ENCODE results near the gene GOLT1A.

The GOLT1A gene

DNA sequence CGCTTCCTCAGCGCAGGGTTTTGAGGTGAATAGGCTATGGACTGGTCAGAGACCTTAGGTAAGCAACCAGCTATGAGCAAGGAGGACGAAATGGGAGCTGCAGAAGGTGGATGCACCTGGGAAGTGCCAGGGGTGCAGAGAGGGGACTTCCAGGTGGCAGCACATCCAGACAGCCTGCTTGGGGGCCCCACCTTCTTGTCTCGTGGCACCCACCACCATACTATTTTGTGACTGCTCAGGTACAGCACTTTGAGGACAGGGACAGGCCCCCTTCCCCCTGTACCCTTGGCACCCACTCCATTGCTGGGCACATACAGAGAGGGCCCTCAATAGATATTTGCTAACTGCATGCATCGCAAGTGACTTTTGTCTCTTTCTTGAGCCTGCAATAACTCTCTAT, 16.7 kb downstream of the GOLT1A start:
- H3K36me3 ChIP-seq (ENCODE audit: insufficient read depth, low read length) = no peaks in the 10 kb centered on the region
- no peaks in the 10 kb centered on the region for H3K9me3 ChIP-seq (ENCODE audit: control insufficient read depth, insufficient read depth, low read length)
- H3K4me1 ChIP-seq (ENCODE audit: insufficient read depth, low read length) = peaks cover 32% of the 10 kb centered on the region
- H3K9ac ChIP-seq (ENCODE audit: low read depth, low read length) = no peak overlapping the region

- no peaks in the 10 kb centered on the region for H3K9me3 ChIP-seq (ENCODE audit: control insufficient read depth, insufficient read depth, low read length)
- no peak within 1 kb of the TSS; the same call in 1 of the 2 replicates for H3K9ac ChIP-seq (ENCODE audit: low read depth, low read length)
- peaks cover 31% of the 10 kb centered on the region for H3K4me1 ChIP-seq (ENCODE audit: insufficient read depth, low read length)
- no peaks in the 10 kb centered on the region for H3K36me3 ChIP-seq (ENCODE audit: insufficient read depth, low read length)
Measured at GRCh38 chr1:204196068-204196795, 17.6 kb downstream of the GOLT1A start, which contains the start of gene KISS1. KISS1 (minus strand) TSS chr1:204196491; CDS start chr1:204192876, 3,615 bp downstream.

GRCh38 chr1:204194771-204195170, 19.0 kb downstream of the GOLT1A start:
- no peaks in the 10 kb centered on the region for H3K9me3 ChIP-seq (ENCODE audit: control insufficient read depth, insufficient read depth, low read length)
- H3K9ac ChIP-seq (ENCODE audit: low read depth, low read length) = no peak overlapping the region
- H3K36me3 ChIP-seq (ENCODE audit: insufficient read depth, low read length) = no peaks in the 10 kb centered on the region
- peaks cover 34% of the 10 kb centered on the region for H3K4me1 ChIP-seq (ENCODE audit: insufficient read depth, low read length)

GRCh38 chr1:204194080-204194479, 19.7 kb downstream of the GOLT1A start:
- Histone ChIP-seq H3K9me3 (ENCODE audit: control insufficient read depth, insufficient read depth, low read length) (no peaks in the 10 kb centered on the region), H3K4me1 (ENCODE audit: insufficient read depth, low read length) (peaks cover 29% of the 10 kb centered on the region), H3K9ac (ENCODE audit: low read depth, low read length) (no peak overlapping the region), H3K36me3 (ENCODE audit: insufficient read depth, low read length) (no peaks in the 10 kb centered on the region)

DNA sequence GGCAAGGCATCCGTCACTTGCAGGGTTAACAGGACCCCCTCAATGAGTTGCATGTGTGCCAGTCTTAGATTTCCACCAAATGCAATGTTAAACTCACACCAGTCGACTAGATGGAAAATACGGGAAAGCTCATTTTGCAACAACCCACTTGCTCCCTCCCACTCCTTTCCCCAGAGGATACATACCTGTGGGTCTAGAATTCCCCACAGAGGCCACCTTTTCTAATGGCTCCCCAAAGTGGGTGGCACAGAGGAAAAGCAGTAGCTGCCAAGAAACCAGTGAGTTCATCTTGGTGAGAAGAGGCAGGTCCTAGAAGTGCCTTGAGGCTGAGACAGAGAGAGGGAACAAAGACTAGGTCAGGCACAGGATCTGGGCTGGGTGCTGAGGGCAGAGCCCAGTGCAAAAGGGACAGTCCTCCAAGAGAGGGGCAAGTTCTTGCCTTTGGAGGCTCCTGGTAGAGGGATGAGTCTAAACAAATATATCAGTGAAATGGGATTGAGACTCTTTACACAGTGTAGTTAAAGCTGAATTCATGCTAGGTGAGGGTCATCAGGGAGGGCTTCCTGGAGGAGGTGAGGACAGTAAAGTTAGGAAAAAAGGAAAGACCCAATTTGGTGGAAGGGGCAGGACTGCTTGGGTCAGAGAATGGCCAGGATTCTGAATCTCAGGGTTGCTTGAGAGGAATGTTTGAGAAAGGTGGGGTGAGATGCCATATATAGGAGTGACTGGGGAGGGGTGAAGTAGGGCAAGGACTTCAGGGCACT, 21.0 kb downstream of the GOLT1A start:
- H3K9ac ChIP-seq (ENCODE audit: low read depth, low read length) = no peak overlapping the region
- H3K36me3 ChIP-seq (ENCODE audit: insufficient read depth, low read length) = no peaks in the 10 kb centered on the region
- H3K4me1 ChIP-seq (ENCODE audit: insufficient read depth, low read length) = peaks cover 20% of the 10 kb centered on the region; the same call in 1 of the 2 replicates
- H3K9me3 ChIP-seq (ENCODE audit: control insufficient read depth, insufficient read depth, low read length) = no peaks in the 10 kb centered on the region

DNA sequence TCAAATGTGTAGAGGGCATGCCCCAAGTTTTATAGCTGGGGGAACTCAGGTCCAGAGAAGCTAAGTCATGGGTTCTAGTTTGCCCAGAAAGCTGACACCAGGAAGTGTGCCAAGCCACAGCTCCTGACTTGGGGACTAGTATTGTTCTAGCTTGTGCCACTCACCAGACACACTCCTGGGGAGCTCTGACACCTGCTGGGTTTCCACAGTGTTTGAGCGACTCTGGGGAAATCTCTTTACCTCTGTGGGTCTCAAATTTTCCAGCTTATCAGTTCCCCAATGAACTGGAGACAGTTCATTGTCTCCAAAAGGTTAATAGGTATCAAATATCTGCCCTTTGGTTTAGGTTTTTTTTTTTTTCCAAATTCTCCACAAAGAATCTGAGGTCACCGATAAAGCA, 21.7 kb downstream of the GOLT1A start:
- peaks cover 16% of the 10 kb centered on the region; the same call in 1 of the 2 replicates for H3K4me1 ChIP-seq (ENCODE audit: insufficient read depth, low read length)
- no peaks in the 10 kb centered on the region for H3K36me3 ChIP-seq (ENCODE audit: insufficient read depth, low read length)
- H3K9me3 ChIP-seq (ENCODE audit: control insufficient read depth, insufficient read depth, low read length) = no peaks in the 10 kb centered on the region
- H3K9ac ChIP-seq (ENCODE audit: low read depth, low read length) = no peak overlapping the region

DNA sequence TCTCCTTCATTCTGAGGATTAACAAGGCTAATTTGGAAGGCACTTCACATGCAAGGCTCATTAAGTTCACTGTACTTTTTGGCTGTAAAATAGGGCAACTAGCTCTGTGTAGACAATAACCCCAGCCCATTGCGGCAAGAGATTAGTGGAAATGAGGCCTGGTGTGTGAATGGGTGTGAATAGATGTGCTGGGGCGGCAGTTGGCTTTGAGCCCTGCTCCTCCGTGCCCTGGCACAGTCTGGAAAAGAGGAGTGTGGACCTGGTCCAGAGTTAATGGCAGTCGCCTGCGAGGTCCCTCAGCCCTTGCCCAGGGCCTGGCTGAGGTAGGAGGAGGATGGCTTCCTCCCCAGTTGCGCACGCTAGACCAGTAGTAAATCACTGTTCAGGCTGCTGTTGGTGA, 22.3 kb downstream of the GOLT1A start:
- Histone ChIP-seq H3K9ac (ENCODE audit: low read depth, low read length) (no peak overlapping the region), H3K4me1 (ENCODE audit: insufficient read depth, low read length) (peaks cover 12% of the 10 kb centered on the region; the same call in 1 of the 2 replicates), H3K9me3 (ENCODE audit: control insufficient read depth, insufficient read depth, low read length) (no peaks in the 10 kb centered on the region), H3K36me3 (ENCODE audit: insufficient read depth, low read length) (no peaks in the 10 kb centered on the region)

GRCh38 chr1:204190212-204191211, 23.3 kb downstream of the GOLT1A start:
- peak overlapping the region; percentile 34; the same call in 1 of the 2 replicates for H3K9ac ChIP-seq (ENCODE audit: low read depth, low read length)
- peaks cover 5% of the 10 kb centered on the region; the same call in 1 of the 2 replicates for H3K4me1 ChIP-seq (ENCODE audit: insufficient read depth, low read length)
- H3K9me3 ChIP-seq (ENCODE audit: control insufficient read depth, insufficient read depth, low read length) = no peaks in the 10 kb centered on the region
- no peaks in the 10 kb centered on the region for H3K36me3 ChIP-seq (ENCODE audit: insufficient read depth, low read length)

DNA sequence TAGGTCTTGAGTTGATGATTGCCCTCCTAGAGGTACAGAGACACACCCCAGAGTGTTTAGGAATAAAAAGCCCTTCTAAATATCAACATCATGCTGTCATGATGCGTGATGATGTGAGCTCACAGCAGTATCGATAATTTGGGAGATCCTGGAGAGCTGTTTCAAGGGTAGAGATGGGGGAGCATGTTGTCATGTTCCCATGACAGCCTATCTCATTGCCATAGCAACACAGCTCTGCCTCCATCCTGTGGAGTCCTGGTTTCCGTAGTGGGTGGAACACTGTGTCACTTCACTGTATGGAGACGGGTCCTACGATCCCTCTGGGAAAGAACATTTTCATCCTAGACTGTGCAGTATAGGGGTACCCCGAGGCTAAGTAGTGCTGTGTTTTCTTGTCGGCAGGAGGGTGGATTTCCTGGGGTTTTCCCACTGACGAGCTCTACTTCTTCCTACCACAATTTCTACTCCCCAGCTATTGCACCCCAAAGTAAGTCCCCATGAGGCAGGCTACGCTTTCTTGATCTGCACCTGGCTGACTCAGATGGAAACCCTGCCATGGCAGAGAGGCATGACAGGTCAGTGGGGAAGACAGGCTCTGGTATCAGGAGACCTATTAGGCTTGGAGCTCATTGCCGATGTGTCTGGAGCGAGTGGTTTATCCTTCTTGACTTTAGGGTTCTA, 24.7 kb downstream of the GOLT1A start:
- no peaks in the 10 kb centered on the region for H3K36me3 ChIP-seq (ENCODE audit: insufficient read depth, low read length)
- no peak overlapping the region for H3K9ac ChIP-seq (ENCODE audit: low read depth, low read length)
- 0 out of 2 replicates have a peak, but pooled peaks cover 5% of the 10 kb centered on the region for H3K4me1 ChIP-seq (ENCODE audit: insufficient read depth, low read length)
- H3K9me3 ChIP-seq (ENCODE audit: control insufficient read depth, insufficient read depth, low read length) = no peaks in the 10 kb centered on the region

GRCh38 chr1:204186597-204186996, 27.2 kb downstream of the GOLT1A start:
- Histone ChIP-seq H3K9me3 (ENCODE audit: control insufficient read depth, insufficient read depth, low read length) (no peaks in the 10 kb centered on the region), H3K4me1 (ENCODE audit: insufficient read depth, low read length) (0 out of 2 replicates have a peak, but pooled peaks cover 5% of the 10 kb centered on the region), H3K9ac (ENCODE audit: low read depth, low read length) (no peak overlapping the region), H3K36me3 (ENCODE audit: insufficient read depth, low read length) (no peaks in the 10 kb centered on the region)

DNA sequence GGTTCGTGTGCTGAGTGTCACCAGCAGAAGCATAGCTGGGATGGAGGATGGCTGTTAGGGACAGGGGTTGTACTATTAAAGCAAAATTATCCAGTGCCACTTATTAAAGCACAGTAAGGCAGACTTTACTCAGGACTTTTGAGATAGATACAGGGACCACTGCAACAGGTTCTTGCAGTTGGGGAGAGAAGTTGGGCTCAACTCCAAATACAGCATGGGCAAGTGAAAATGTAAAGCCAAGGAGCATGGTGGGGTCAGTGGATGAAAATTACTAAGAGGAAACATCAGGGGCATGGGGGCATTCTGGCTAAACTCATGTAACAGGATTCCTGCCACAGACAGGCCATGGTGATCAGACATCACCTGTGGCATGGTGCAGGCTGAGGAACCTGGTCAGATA, 32.7 kb downstream of the GOLT1A start:
- Histone ChIP-seq H3K4me1 (ENCODE audit: insufficient read depth, low read length) (no peaks in the 10 kb centered on the region), H3K9me3 (ENCODE audit: control insufficient read depth, insufficient read depth, low read length) (no peaks in the 10 kb centered on the region), H3K36me3 (ENCODE audit: insufficient read depth, low read length) (no peaks in the 10 kb centered on the region), H3K9ac (ENCODE audit: low read depth, low read length) (no peak overlapping the region)

DNA sequence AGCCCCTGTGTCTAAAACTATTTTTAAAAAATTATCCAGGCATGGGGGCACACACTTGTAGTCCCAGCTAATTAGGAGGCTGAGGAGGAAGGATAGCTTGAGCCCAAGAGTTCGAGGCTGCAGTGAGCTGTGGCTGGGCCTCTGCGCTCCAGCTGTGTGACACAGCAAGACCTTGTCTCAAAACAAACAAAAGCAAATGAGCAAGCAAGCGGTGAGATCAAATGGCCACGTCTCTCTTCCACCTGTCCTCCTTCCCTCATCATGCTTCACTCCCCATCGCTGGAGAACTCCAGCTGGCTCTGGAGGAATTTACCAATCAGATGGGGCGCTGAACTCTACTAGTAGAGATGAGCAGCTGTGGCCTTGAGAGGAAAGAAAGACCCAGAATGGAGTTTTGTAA, 33.7 kb downstream of the GOLT1A start:
- Histone ChIP-seq H3K9ac (ENCODE audit: low read depth, low read length) (no peak overlapping the region), H3K9me3 (ENCODE audit: control insufficient read depth, insufficient read depth, low read length) (no peaks in the 10 kb centered on the region), H3K36me3 (ENCODE audit: insufficient read depth, low read length) (no peaks in the 10 kb centered on the region), H3K4me1 (ENCODE audit: insufficient read depth, low read length) (no peaks in the 10 kb centered on the region)

DNA sequence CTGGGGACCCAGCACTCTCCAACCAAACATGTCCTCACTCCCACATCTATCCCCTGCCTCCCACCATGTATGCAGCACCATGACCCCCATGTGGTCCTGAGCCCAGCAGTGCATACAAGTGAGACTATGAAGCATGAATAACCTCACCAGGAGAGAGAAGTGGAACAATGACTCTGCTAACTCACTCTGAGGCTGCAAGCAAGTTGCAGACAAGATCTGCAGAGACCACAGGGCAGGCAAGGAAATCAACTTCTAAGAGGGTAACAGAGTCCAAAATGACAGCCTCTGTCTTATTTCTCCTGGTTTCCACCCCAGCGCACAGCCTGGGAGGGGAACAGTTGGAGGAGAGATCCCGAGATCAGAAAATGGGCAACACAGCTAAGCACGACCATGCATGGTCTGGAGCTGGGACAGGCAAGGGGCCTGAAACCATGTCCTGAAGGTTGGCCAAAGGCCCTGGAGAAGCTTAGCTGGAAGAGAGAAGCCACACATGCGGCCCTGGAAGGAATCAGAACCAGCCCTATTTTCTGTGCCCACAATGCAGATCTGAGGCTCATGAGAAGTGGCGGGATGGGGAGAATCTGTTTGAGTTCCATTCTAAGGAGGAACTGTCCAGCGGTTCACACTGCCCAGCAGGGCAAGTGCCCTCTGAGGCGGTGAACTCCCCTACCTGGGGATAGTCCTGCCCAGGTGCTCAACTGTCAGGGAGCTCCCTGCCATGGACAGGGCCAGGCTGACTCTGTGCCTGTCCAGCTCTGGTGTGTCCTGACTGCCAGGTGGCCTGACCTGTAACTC, 35.1 kb downstream of the GOLT1A start:
- no peaks in the 10 kb centered on the region for H3K36me3 ChIP-seq (ENCODE audit: insufficient read depth, low read length)
- H3K9me3 ChIP-seq (ENCODE audit: control insufficient read depth, insufficient read depth, low read length) = no peaks in the 10 kb centered on the region
- no peak overlapping the region for H3K9ac ChIP-seq (ENCODE audit: low read depth, low read length)
- no peaks in the 10 kb centered on the region for H3K4me1 ChIP-seq (ENCODE audit: insufficient read depth, low read length)
